Neural progenitor cell (in vitro differentiated cells): ENCODE results near the gene TBC1D19. TPM values are rescaled to one million over a fixed set of nuclear protein-coding genes. Genes with fewer than 3 reads are reported as not detected.

Experiments
- DNase-seq: peaks from one replicate; pipeline ENCODE4 v3.0.0-alpha.2; 2016; ENCODE audit warnings: low spot score
- H2AFZ ChIP-seq: fragments of 200-600 bp; sonication (generic); replicated peaks from 2 replicates; pipeline ENCODE4 v1.6.1; 2016; ENCODE audit warnings: antibody characterized with exemption
- H3F3A ChIP-seq: fragments of 200-600 bp; sonication (generic); 2 replicates; pipeline ENCODE4 v1.6.1; 2016; ENCODE audit warnings: antibody characterized with exemption, low read depth
- H3K27ac ChIP-seq: fragments of 200-600 bp; sonication (generic); 2 replicates; pipeline ENCODE4 v1.5.1; 2016; ENCODE audit warnings: mild to moderate bottlenecking
- H3K27me3 ChIP-seq: fragments of 200-600 bp; sonication (generic); 2 replicates; pipeline ENCODE4 v1.6.1; 2016; ENCODE audit warnings: mild to moderate bottlenecking, moderate library complexity
- H3K36me3 ChIP-seq: fragments of 200-600 bp; sonication (generic); 2 replicates; pipeline ENCODE4 v1.5.1; 2016
- H3K4me1 ChIP-seq: fragments of 200-600 bp; sonication (generic); 2 replicates; pipeline ENCODE4 v1.6.1; 2016; ENCODE audit warnings: mixed run types
- H3K4me2 ChIP-seq: fragments of 200-600 bp; sonication (generic); 2 replicates; pipeline ENCODE4 v1.6.1; 2016
- H3K4me3 ChIP-seq: fragments of 200-600 bp; sonication (generic); 2 replicates; pipeline ENCODE4 v1.5.1; 2016
- H3K79me2 ChIP-seq: fragments of 200-600 bp; sonication (generic); 2 replicates; pipeline ENCODE4 v1.6.1; 2016; ENCODE audit warnings: low read depth
- H3K9ac ChIP-seq: fragments of 200-600 bp; sonication (generic); 2 replicates; pipeline ENCODE4 v1.6.1; 2016
- H3K9me3 ChIP-seq: fragments of 200-600 bp; sonication (generic); 2 replicates; pipeline ENCODE4 v1.5.1; 2016; ENCODE audit warnings: low read depth
- H4K20me1 ChIP-seq: fragments of 200-600 bp; sonication (generic); 2 replicates; pipeline ENCODE4 v1.6.1; 2016; ENCODE audit warnings: low read depth
- H3K27ac Mint-ChIP-seq: 3 replicates; pipeline ENCODE4 v1.8.0; 2021; ENCODE audit warnings: mixed read lengths
- H3K27me3 Mint-ChIP-seq: 2 replicates; pipeline ENCODE4 v1.8.0; 2022; ENCODE audit warnings: low read depth, mild to moderate bottlenecking, inconsistent platforms, moderate library complexity, mixed read lengths; ENCODE audit not compliant: insufficient read depth
- H3K36me3 Mint-ChIP-seq: 3 replicates; pipeline ENCODE4 v1.8.0; 2021; ENCODE audit warnings: mixed read lengths
- H3K4me1 Mint-ChIP-seq: 3 replicates; pipeline ENCODE4 v1.8.0; 2021; ENCODE audit warnings: mixed read lengths
- H3K4me3 Mint-ChIP-seq: 3 replicates; pipeline ENCODE4 v1.8.0; 2021; ENCODE audit warnings: mild to moderate bottlenecking, moderate library complexity, mixed read lengths
- H3K9me3 Mint-ChIP-seq: 3 replicates; pipeline ENCODE4 v1.8.0; 2020; ENCODE audit warnings: mixed read lengths
- CTCF ChIP-seq: fragments of 200-600 bp; sonication (generic); IDR thresholded peaks from 2 replicates; pipeline ENCODE4 v1.5.1; 2017; ENCODE audit warnings: antibody characterized with exemption, mild to moderate bottlenecking
- EZH2 ChIP-seq: fragments of 200-600 bp; sonication (generic); IDR thresholded peaks from 2 replicates; pipeline ENCODE4 v1.6.1; 2017; ENCODE audit warnings: antibody characterized with exemption, mild to moderate bottlenecking, moderate library complexity
- EZH2phosphoT487 ChIP-seq: fragments of 200-600 bp; sonication (generic); IDR thresholded peaks from 2 replicates; pipeline ENCODE4 v1.6.1; 2017; ENCODE audit warnings: antibody characterized with exemption
- total RNA-seq: library from RNA; depleted of rRNA; stranded (reverse); fragments of >200 nt; gene quantifications from 2 replicates; pipeline ENCODE4 v1.2.3, GENCODE V29; 2015; ENCODE audit warnings: low replicate concordance

Gene TBC1D19
- total RNA-seq, 1 donor from 2014 or later: 30.7 TPM

GRCh38 chr4:26596843-26597242, 13.0 kb downstream of the TBC1D19 start:
- Histone ChIP-seq H2AFZ (no peak overlapping the region), H3K79me2 (no peaks in the 10 kb centered on the region), H3K9me3 (no peaks in the 10 kb centered on the region), H3K4me1 (no peaks in the 10 kb centered on the region), H3K4me2 (no peak overlapping the region), H3K27me3 (no peaks in the 10 kb centered on the region), H3F3A (no peaks in the 10 kb centered on the region), H3K4me3 (no peak overlapping the region), H4K20me1 (no peaks in the 10 kb centered on the region), H3K9ac (no peak overlapping the region), H3K27ac (no peak overlapping the region), H3K36me3 (no peaks in the 10 kb centered on the region)
- H3K4me1 Mint-ChIP-seq: no peaks in the 10 kb centered on the region
- no peaks in the 10 kb centered on the region for H3K27me3 Mint-ChIP-seq
- H3K36me3 Mint-ChIP-seq: peaks cover 6% of the 10 kb centered on the region
- no peak overlapping the region for H3K27ac Mint-ChIP-seq
- H3K4me3 Mint-ChIP-seq: no peak overlapping the region
- TF ChIP-seq CTCF (no peak), EZH2phosphoT487 (no peak), EZH2 (no peak)
- DNase-seq: no peak
- peaks cover 16% of the 10 kb centered on the region for H3K9me3 Mint-ChIP-seq

- no peak overlapping the region for H3K27ac ChIP-seq
- H3K9me3 ChIP-seq: no peaks in the 10 kb centered on the region
- H3K4me3 Mint-ChIP-seq: no peak overlapping the region
- H3K4me2 ChIP-seq: no peak overlapping the region
- no peak overlapping the region for H3K9ac ChIP-seq
- no peaks in the 10 kb centered on the region for H3K79me2 ChIP-seq
- H4K20me1 ChIP-seq: no peaks in the 10 kb centered on the region
- no peaks in the 10 kb centered on the region for H3K27me3 ChIP-seq
- H3K4me1 Mint-ChIP-seq: no peaks in the 10 kb centered on the region
- no peaks in the 10 kb centered on the region for H3K4me1 ChIP-seq
- H3K9me3 Mint-ChIP-seq: peaks cover 4% of the 10 kb centered on the region
- DNase-seq: no peak
- peaks cover 3% of the 10 kb centered on the region for H3K36me3 Mint-ChIP-seq
- TF ChIP-seq EZH2 (no peak), EZH2phosphoT487 (no peak), CTCF (no peak)
- no peak overlapping the region for H3K4me3 ChIP-seq
- H3F3A ChIP-seq: no peaks in the 10 kb centered on the region
- no peaks in the 10 kb centered on the region for H3K36me3 ChIP-seq
- no peak overlapping the region for H2AFZ ChIP-seq
- no peak overlapping the region for H3K27ac Mint-ChIP-seq
- H3K27me3 Mint-ChIP-seq: peaks cover under 1% of the 10 kb centered on the region
Observed at GRCh38 chr4:26601204-26601603, 17.3 kb downstream of the TBC1D19 start.

GRCh38 chr4:26607776-26608175, 23.9 kb downstream of the TBC1D19 start:
- no peak for TF ChIP-seq EZH2
- no peak overlapping the region for H3K4me2 ChIP-seq
- no peak for DNase-seq
- no peak overlapping the region for H3K4me3 ChIP-seq
- H3K9ac ChIP-seq: no peak overlapping the region
- H3K27ac Mint-ChIP-seq: no peak overlapping the region
- H3K27ac ChIP-seq: no peak overlapping the region
- H3F3A ChIP-seq: peaks cover 5% of the 10 kb centered on the region
- H3K4me1 Mint-ChIP-seq: no peaks in the 10 kb centered on the region
- peaks cover 11% of the 10 kb centered on the region for H3K4me1 ChIP-seq
- no peak overlapping the region for H2AFZ ChIP-seq
- H3K27me3 Mint-ChIP-seq: peaks cover 2% of the 10 kb centered on the region
- peaks cover 3% of the 10 kb centered on the region for H4K20me1 ChIP-seq
- no peaks in the 10 kb centered on the region for H3K27me3 ChIP-seq
- no peaks in the 10 kb centered on the region for H3K79me2 ChIP-seq
- H3K4me3 Mint-ChIP-seq: no peak overlapping the region
- no peaks in the 10 kb centered on the region for H3K9me3 Mint-ChIP-seq
- no peaks in the 10 kb centered on the region for H3K36me3 Mint-ChIP-seq
- no peaks in the 10 kb centered on the region for H3K36me3 ChIP-seq
- H3K9me3 ChIP-seq: no peaks in the 10 kb centered on the region

GRCh38 chr4:26609391-26609790, 25.5 kb downstream of the TBC1D19 start:
- TF ChIP-seq CTCF (no peak), EZH2 (no peak), EZH2phosphoT487 (no peak)
- H3K4me1 Mint-ChIP-seq: no peaks in the 10 kb centered on the region
- no peak overlapping the region for H3K27ac Mint-ChIP-seq
- H3K36me3 Mint-ChIP-seq: no peaks in the 10 kb centered on the region
- Histone ChIP-seq H3F3A (peaks cover 5% of the 10 kb centered on the region), H3K36me3 (no peaks in the 10 kb centered on the region), H3K9me3 (no peaks in the 10 kb centered on the region), H3K27ac (no peak overlapping the region), H3K4me1 (peaks cover 11% of the 10 kb centered on the region), H3K27me3 (no peaks in the 10 kb centered on the region), H3K9ac (no peak overlapping the region), H3K4me2 (no peak overlapping the region), H4K20me1 (peaks cover 3% of the 10 kb centered on the region), H3K79me2 (no peaks in the 10 kb centered on the region), H2AFZ (no peak overlapping the region), H3K4me3 (no peak overlapping the region)
- DNase-seq: no peak
- no peaks in the 10 kb centered on the region for H3K9me3 Mint-ChIP-seq
- no peak overlapping the region for H3K4me3 Mint-ChIP-seq
- peaks cover 2% of the 10 kb centered on the region for H3K27me3 Mint-ChIP-seq
